GM13976 (cell line): ENCODE measurements around the gene PRRC2B.

Experiments used
- DNase-seq: peaks from one replicate; pipeline ENCODE4 v3.0.0; 2012; ENCODE audit warnings: low spot score
- in situ Hi-C: fragments of 300-500 bp; cut with MboI; formaldehyde crosslinking; loops from one replicate; pipeline ENCODE4 v1.12.0; 2022; ENCODE audit warnings: low sequenced_read_pairs, mixed read lengths, inconsistent platforms; ENCODE audit not compliant: unreplicated experiment
- TF ChIP-seq, protein P1 (sequence below): IDR thresholded peaks from 2 replicates; pipeline ENCODE4 v1.5.1; 2012; ENCODE audit warnings: borderline replicate concordance, mild to moderate bottlenecking; ENCODE audit not compliant: insufficient read depth; ENCODE audit errors: extremely low read depth, missing control alignments, control extremely low read depth

Gene PRRC2B

GRCh38 chr9:131478911-131479310 lies 85.0 kb downstream of the PRRC2B start:
- no peak for DNase-seq
- TF ChIP-seq, protein P1, sequence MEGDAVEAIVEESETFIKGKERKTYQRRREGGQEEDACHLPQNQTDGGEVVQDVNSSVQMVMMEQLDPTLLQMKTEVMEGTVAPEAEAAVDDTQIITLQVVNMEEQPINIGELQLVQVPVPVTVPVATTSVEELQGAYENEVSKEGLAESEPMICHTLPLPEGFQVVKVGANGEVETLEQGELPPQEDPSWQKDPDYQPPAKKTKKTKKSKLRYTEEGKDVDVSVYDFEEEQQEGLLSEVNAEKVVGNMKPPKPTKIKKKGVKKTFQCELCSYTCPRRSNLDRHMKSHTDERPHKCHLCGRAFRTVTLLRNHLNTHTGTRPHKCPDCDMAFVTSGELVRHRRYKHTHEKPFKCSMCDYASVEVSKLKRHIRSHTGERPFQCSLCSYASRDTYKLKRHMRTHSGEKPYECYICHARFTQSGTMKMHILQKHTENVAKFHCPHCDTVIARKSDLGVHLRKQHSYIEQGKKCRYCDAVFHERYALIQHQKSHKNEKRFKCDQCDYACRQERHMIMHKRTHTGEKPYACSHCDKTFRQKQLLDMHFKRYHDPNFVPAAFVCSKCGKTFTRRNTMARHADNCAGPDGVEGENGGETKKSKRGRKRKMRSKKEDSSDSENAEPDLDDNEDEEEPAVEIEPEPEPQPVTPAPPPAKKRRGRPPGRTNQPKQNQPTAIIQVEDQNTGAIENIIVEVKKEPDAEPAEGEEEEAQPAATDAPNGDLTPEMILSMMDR = no peak
- in situ Hi-C loops = no loop called here

DNA sequence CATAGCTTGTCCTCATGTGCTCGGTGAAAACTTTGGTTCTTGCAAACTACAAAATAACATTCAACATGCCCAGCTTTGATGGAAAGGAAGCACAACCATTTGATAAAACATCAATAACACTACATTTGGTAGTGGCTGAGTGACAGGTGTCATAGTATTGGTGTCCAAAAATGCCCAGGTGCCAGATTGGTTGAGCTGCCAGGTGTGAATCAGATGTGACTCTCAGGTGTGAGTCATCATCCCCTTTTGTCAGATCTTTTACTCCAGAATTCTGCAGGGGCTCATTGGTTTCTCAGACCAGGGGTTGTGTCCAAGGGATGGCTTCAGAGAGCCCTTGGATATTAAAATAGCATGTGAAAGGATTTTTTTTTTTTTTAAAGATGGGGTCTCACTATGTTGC lies 86.4 kb downstream of the PRRC2B start:
- no peak for DNase-seq
- TF ChIP-seq, protein P1 = no peak
- in situ Hi-C loops = loop anchor here (10.0 kb wide), 1 partner anchor 115 kb away; no protein-coding TSS in a partner anchor

DNA sequence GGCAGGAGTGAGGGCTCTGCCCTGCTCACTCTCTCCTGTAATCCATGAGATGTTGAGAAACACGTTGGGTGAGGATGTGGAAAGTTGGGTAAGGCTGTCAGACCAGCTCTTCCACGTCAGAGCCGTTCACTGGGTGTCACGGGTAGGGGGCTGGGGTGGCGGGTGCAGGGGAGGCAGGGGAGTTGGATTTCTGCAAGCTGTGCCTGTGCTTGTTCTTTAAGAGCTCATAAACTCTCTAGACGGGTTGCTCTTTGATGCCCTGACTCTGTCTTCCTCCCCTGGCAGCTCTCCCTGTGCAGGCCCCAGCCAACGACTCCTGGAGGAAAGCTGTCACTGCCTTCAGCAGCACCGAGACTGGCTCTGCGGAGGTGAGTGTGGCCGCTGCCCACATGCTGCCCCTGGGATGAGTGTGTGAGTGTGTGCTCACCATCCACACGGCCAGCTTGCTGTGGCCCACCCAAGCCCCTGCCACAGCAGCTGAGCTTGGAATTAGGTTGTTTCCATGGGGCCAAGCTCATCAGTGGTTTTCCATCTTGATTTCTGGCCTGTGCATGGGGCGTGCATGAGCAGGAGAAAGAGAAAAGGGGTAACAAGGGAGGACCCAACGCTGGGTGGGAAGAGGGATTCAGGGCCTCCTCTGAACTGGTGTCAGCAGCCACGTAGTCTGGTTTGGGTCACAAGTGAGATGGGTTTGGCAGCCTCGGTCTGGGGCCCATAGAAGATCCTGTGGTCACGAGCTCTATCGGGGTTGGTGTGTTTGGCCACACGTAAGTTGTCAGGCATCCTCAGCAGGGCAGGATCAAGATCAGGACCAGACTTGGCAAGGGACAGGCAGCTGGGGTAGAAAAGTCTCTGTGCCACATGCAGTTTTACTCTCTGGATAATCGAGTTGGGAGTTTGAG lies 87.8 kb downstream of the PRRC2B start:
- no peak for DNase-seq
- TF ChIP-seq, protein P1 = no peak
- in situ Hi-C loops = loop anchor here (10.0 kb wide), 1 partner anchor 117 kb away; no protein-coding TSS in a partner anchor

- DNase-seq = no peak
- TF ChIP-seq, protein P1 = no peak
- in situ Hi-C loops = loop anchor here (10.0 kb wide), 1 partner anchor 118 kb away; no protein-coding TSS in a partner anchor
Observed at GRCh38 chr9:131482343-131483006, 88.6 kb downstream of the PRRC2B start.

- in situ Hi-C loops = loop anchor here (10.0 kb wide), 1 partner anchor 119 kb away; no protein-coding TSS in a partner anchor
- no peak for DNase-seq
- TF ChIP-seq, protein P1 = no peak
Observed at GRCh38 chr9:131483319-131484050, 89.6 kb downstream of the PRRC2B start.

DNA sequence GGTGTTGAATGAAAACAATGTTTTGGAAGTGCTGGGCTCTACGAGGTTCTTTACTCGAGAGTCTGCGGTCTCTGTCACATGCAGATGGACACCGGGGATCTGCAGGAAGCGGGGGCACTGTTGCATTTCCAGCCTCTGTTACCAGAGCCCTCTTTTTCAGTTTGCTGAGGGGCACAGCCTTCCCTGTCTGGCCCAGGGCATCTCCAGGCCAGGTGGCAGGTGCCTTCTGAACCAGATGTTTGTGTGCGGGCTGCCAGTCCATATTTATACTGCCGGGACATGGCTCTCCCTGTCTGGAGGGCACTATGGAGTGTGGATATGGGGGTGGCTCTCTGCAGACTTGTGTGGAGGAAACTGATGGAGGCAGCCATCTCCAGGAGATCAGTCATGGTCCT lies 90.2 kb downstream of the PRRC2B start:
- TF ChIP-seq, protein P1 = no peak
- in situ Hi-C loops = loop anchor here (10.0 kb wide), 1 partner anchor 119 kb away; no protein-coding TSS in a partner anchor
- no peak for DNase-seq
